Astrocyte (in vitro differentiated cells and primary cell): Measurements from ENCODE around the gene GALNT17.

Source experiments
- CTCF ChIP-seq: IDR thresholded peaks from 2 replicates; pipeline ENCODE4 v1.5.1; 2011; ENCODE audit warnings: low read depth, mild to moderate bottlenecking, inconsistent platforms, low read length, moderate library complexity; ENCODE audit not compliant: insufficient read depth
- EZH2 ChIP-seq: IDR thresholded peaks from 2 replicates; pipeline ENCODE4 v1.6.1; 2012; ENCODE audit warnings: mild to moderate bottlenecking, low read length, inconsistent platforms; ENCODE audit not compliant: insufficient read depth

DNA sequence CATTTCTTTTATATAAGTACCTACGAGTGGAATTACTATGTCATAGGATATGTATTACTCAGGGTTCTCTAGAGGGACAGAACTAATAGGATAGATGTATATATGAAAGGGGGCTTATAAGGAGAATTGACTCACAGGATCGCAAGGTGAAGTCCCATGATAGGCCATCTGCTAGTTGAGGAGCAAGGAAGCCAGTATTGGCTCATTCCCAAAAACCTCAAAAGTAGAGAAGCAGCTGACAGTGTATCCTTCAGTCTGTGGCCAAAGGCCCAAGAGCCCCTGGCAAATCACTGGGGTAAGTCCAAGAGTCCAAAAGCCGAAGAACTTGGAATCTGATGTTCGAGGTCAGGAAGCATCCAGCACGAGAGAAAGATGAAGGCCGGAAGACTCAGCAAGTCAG, 59.8 kb downstream of the GALNT17 start:
- TF ChIP-seq CTCF = no peak
- TF ChIP-seq EZH2 = no peak
